Measurements from ENCODE around the gene PLA2G15.
"Not testable (repeated sequence)": the region's sequence is repeated elsewhere in the genome, so short reads cannot be mapped to it uniquely, and the experiment has no call there.

Gene PLA2G15

GRCh38 chr16:68281368-68282063, 36.3 kb downstream of the PLA2G15 start:
- peak; percentile 39 for DNase-seq

GRCh38 chr16:68282064-68282452, 36.9 kb downstream of the PLA2G15 start:
- DNase-seq: no peak

GRCh38 chr16:68283346-68283745, 38.2 kb downstream of the PLA2G15 start:
- DNase-seq: no peak

GRCh38 chr16:68283801-68284598, 38.8 kb downstream of the PLA2G15 start:
- peak; percentile 30 for DNase-seq

- DNase-seq: peak; percentile 32
These were observed 39.7 kb downstream of the PLA2G15 start for GRCh38 chr16:68284847-68285246.

- DNase-seq: no peak
These were observed 40.5 kb downstream of the PLA2G15 start for GRCh38 chr16:68285683-68286082.

- peak; percentile 70 for DNase-seq
These were observed 41.2 kb downstream of the PLA2G15 start for GRCh38 chr16:68286153-68287074.

GRCh38 chr16:68287276-68288251, 42.4 kb downstream of the PLA2G15 start:
- DNase-seq: peak; percentile 69

- DNase-seq: no peak
These were observed 43.1 kb downstream of the PLA2G15 start for GRCh38 chr16:68288252-68288650.

- not testable (repeated sequence) for DNase-seq
These were observed 43.6 kb downstream of the PLA2G15 start for GRCh38 chr16:68288796-68289195.

GRCh38 chr16:68289202-68289601, 44.0 kb downstream of the PLA2G15 start:
- no peak for DNase-seq

GRCh38 chr16:68289621-68290329, 44.6 kb downstream of the PLA2G15 start:
- DNase-seq: peak; percentile 54

GRCh38 chr16:68290450-68290849, 45.3 kb downstream of the PLA2G15 start:
- no peak for DNase-seq

- DNase-seq: no peak
These were observed 46.1 kb downstream of the PLA2G15 start for GRCh38 chr16:68291227-68291626.

GRCh38 chr16:68292425-68292824, 47.3 kb downstream of the PLA2G15 start:
- DNase-seq: no peak

- no peak for DNase-seq
These were observed 51.1 kb downstream of the PLA2G15 start for GRCh38 chr16:68296291-68296690.

GRCh38 chr16:68296693-68297092, 51.5 kb downstream of the PLA2G15 start:
- no peak for DNase-seq

GRCh38 chr16:68297908-68298307, 52.7 kb downstream of the PLA2G15 start:
- no peak for DNase-seq

- no peak for DNase-seq
These were observed 53.1 kb downstream of the PLA2G15 start for GRCh38 chr16:68298312-68298711.

GRCh38 chr16:68298907-68299561, 53.9 kb downstream of the PLA2G15 start:
- DNase-seq: no peak

Measured in CD4-positive, alpha-beta T cell treated with Interleukin-17A for 1 hour (primary cell).